Activated T-cell treated with anti-CD3 and anti-CD28 coated beads, Interleukin-2, amount 50 U/mL, for 1 hour (primary cell): Measurements from ENCODE around the gene ZBTB49.
A peak's percentile ranks its signal among the peaks of the same experiment; 100 is the strongest.
"Not testable (repeated sequence)": the region's sequence is repeated elsewhere in the genome, so short reads cannot be mapped to it uniquely, and the experiment has no call there.

Source experiments
- DNase-seq: peaks from one replicate; pipeline ENCODE4 v3.0.0-alpha.2; 2020

ZBTB49 gene

GRCh38 chr4:4326166-4326565, 36.1 kb downstream of the ZBTB49 start:
- no peak for DNase-seq

GRCh38 chr4:4327652-4328121, 37.6 kb downstream of the ZBTB49 start:
- DNase-seq = no peak

- no peak for DNase-seq
These were observed 38.2 kb downstream of the ZBTB49 start for GRCh38 chr4:4328206-4328605.

GRCh38 chr4:4328840-4329239, 38.8 kb downstream of the ZBTB49 start:
- no peak for DNase-seq

GRCh38 chr4:4329496-4329895, 39.4 kb downstream of the ZBTB49 start:
- no peak for DNase-seq

GRCh38 chr4:4330794-4331193, 40.7 kb downstream of the ZBTB49 start:
- no peak for DNase-seq

GRCh38 chr4:4332529-4332928, 42.5 kb downstream of the ZBTB49 start:
- no peak for DNase-seq

GRCh38 chr4:4333265-4333706, 43.2 kb downstream of the ZBTB49 start:
- no peak for DNase-seq

- DNase-seq = peak; percentile 76
These were observed 44.9 kb downstream of the ZBTB49 start for GRCh38 chr4:4334798-4335520.

GRCh38 chr4:4338210-4339001, 48.4 kb downstream of the ZBTB49 start:
- DNase-seq = no peak

- DNase-seq = no peak
These were observed 49.5 kb downstream of the ZBTB49 start for GRCh38 chr4:4339504-4340085.

- no peak for DNase-seq
These were observed 52.0 kb downstream of the ZBTB49 start for GRCh38 chr4:4341861-4342650.

GRCh38 chr4:4343038-4343437, 53.0 kb downstream of the ZBTB49 start:
- no peak for DNase-seq

GRCh38 chr4:4344915-4345527, 55.0 kb downstream of the ZBTB49 start:
- no peak for DNase-seq

- no peak for DNase-seq
These were observed 57.5 kb downstream of the ZBTB49 start for GRCh38 chr4:4347585-4347984.

GRCh38 chr4:4348585-4348984, 58.5 kb downstream of the ZBTB49 start:
- not testable (repeated sequence) for DNase-seq

GRCh38 chr4:4349867-4350266, 59.8 kb downstream of the ZBTB49 start:
- no peak for DNase-seq

- no peak for DNase-seq
These were observed 60.9 kb downstream of the ZBTB49 start for GRCh38 chr4:4350909-4351308.

GRCh38 chr4:4355302-4355701, 65.3 kb downstream of the ZBTB49 start:
- no peak for DNase-seq

- no peak for DNase-seq
These were observed 66.3 kb downstream of the ZBTB49 start for GRCh38 chr4:4356106-4357041.
